Breast epithelium (tissue), 4 donors: ENCODE data around the gene NAV2. TPM values are rescaled to one million over a fixed set of nuclear protein-coding genes. Genes with fewer than 3 reads are reported as not detected.

ENCODE experiments used
- DNase-seq, 2 donors: peaks; one replicate each; pipeline ENCODE4 v3.0.0-alpha.2; 2019; ENCODE audit warnings: low spot score in 2 of 2
- H3K27ac ChIP-seq, 2 donors: fragments of 200-600 bp; sonication (generic) in 1 of 2; one replicate each; pipeline ENCODE4 v1.5.1; 2016 to 2019; ENCODE audit warnings: mild to moderate bottlenecking in 1 of 2
- H3K27me3 ChIP-seq, 2 donors: fragments of 200-600 bp; sonication (generic) in 1 of 2; one replicate each; pipeline versions ENCODE4 v1.5.1 to v1.6.0; 2017 to 2019; ENCODE audit warnings: control low read depth in 1 of 2, mild to moderate bottlenecking in 1 of 2
- H3K36me3 ChIP-seq: fragments of 200-600 bp; one replicate; pipeline ENCODE4 v1.5.1; 2019
- H3K4me1 ChIP-seq, 2 donors: fragments of 200-600 bp; sonication (generic); one replicate each; pipeline ENCODE4 v1.5.1; 2016 to 2019; ENCODE audit warnings: control low read depth in 1 of 2
- H3K4me3 ChIP-seq, 3 donors: fragments of 200-600 bp; sonication (generic); 1 replicate in 2 of 3; 2 replicates in 1 of 3; pipeline ENCODE4 v1.5.1; 2016 to 2019; ENCODE audit warnings: mild to moderate bottlenecking in 3 of 3, moderate library complexity in 2 of 3
- H3K9me3 ChIP-seq, 2 donors: fragments of 200-600 bp; sonication (generic) in 1 of 2; one replicate each; pipeline ENCODE4 v1.5.1; 2016 to 2019; ENCODE audit warnings: control low read depth in 1 of 2
- CTCF ChIP-seq, 3 donors: fragments of 450-650 bp; IDR thresholded peaks; one replicate each; pipeline ENCODE4 v1.5.1; 2016 to 2017; ENCODE audit warnings: antibody characterized with exemption in 3 of 3, mild to moderate bottlenecking in 3 of 3, moderate library complexity in 3 of 3
- POLR2A ChIP-seq: fragments of 450-650 bp; IDR thresholded peaks from one replicate; pipeline ENCODE4 v1.6.1; 2016; ENCODE audit warnings: antibody characterized with exemption, mild to moderate bottlenecking, moderate library complexity
- POLR2AphosphoS5 ChIP-seq, 3 donors: sonication (generic); formaldehyde crosslinking; IDR thresholded peaks; one replicate each; pipeline ENCODE4 v1.6.1; 2017; ENCODE audit warnings: antibody characterized with exemption in 3 of 3
- intact Hi-C: fragments of 100-400 bp; cut with DNase I; formaldehyde crosslinking; loops from one replicate; pipeline ENCODE4 v1.15.1; 2023; ENCODE audit warnings: low total_unique reads
- total RNA-seq, 3 donors: library from RNA; depleted of rRNA; stranded (reverse); fragments of >200 nt; gene quantifications; one replicate each; pipeline ENCODE4 v1.1.0, GENCODE V29; 2016

The NAV2 gene
- total RNA-seq, 3 donors from 2014 or later = 28.2 to 61.8 (median 31.4) TPM

- Histone ChIP-seq H3K27ac (no peak overlapping the region), H3K9me3 (no peaks in the 10 kb centered on the region), H3K27me3 (peaks cover 18 to 74% of the 10 kb centered on the region in 2 donors), H3K4me1 (no peaks in the 10 kb centered on the region), H3K36me3 (no peaks in the 10 kb centered on the region), H3K4me3 (peak overlapping the region in 2 of 3 donors; percentile 7 to 52)
- DNase-seq = no peak
- intact Hi-C loops = no loop called here
- no peak for TF ChIP-seq CTCF (IDR thresholded peaks at IDR 0.05)
- no peak for TF ChIP-seq POLR2AphosphoS5 (IDR thresholded peaks at IDR 0.05)
- TF ChIP-seq POLR2A = no peak
Measured at GRCh38 chr11:20156280-20156875, 443.7 kb downstream of the NAV2 start.

GRCh38 chr11:20156876-20157613 is 444.4 kb downstream of the NAV2 start:
- Histone ChIP-seq H3K4me1 (no peaks in the 10 kb centered on the region), H3K27ac (no peak overlapping the region), H3K27me3 (peaks cover 18 to 81% of the 10 kb centered on the region in 2 donors), H3K4me3 (peak overlapping the region in 2 of 3 donors; percentile 7 to 52), H3K36me3 (no peaks in the 10 kb centered on the region), H3K9me3 (no peaks in the 10 kb centered on the region)
- no peak for TF ChIP-seq CTCF (IDR thresholded peaks at IDR 0.05)
- TF ChIP-seq POLR2AphosphoS5 (IDR thresholded peaks at IDR 0.05) = no peak
- no peak for TF ChIP-seq POLR2A
- no peak for DNase-seq
- intact Hi-C loops = no loop called here

- H3K4me3 ChIP-seq = no peak overlapping the region
- DNase-seq = no peak
- intact Hi-C loops = no loop called here
- peaks cover 18 to 88% of the 10 kb centered on the region in 2 donors for H3K27me3 ChIP-seq
- TF ChIP-seq POLR2AphosphoS5 (IDR thresholded peaks at IDR 0.05) = no peak
- no peak for TF ChIP-seq CTCF (IDR thresholded peaks at IDR 0.05)
- no peak for TF ChIP-seq POLR2A
- no peaks in the 10 kb centered on the region for H3K4me1 ChIP-seq
- no peak overlapping the region for H3K27ac ChIP-seq
- H3K36me3 ChIP-seq = no peaks in the 10 kb centered on the region
- no peaks in the 10 kb centered on the region for H3K9me3 ChIP-seq
Measured at GRCh38 chr11:20157728-20158127, 445.1 kb downstream of the NAV2 start.

- DNase-seq = peak in 1 of 2 donors; percentile 66
- TF ChIP-seq POLR2A (no peak), POLR2AphosphoS5 (IDR thresholded peaks at IDR 0.05) (no peak), CTCF (IDR thresholded peaks at IDR 0.05) (no peak)
- peaks cover 18 to 93% of the 10 kb centered on the region in 2 donors for H3K27me3 ChIP-seq
Measured at GRCh38 chr11:20158597-20159257, 446.1 kb downstream of the NAV2 start.

More at GRCh38 chr11:20158597-20159257, 446.1 kb downstream of the NAV2 start:
- Histone ChIP-seq H3K27ac (no peak overlapping the region), H3K36me3 (no peaks in the 10 kb centered on the region), H3K4me1 (peaks cover 0 to 2% of the 10 kb centered on the region in 2 donors), H3K4me3 (no peak overlapping the region), H3K9me3 (no peaks in the 10 kb centered on the region)
- intact Hi-C loops = no loop called here
